ENCODE results near the gene PRPSAP2. TPM values are rescaled to one million over a fixed set of nuclear protein-coding genes. Genes with fewer than 3 reads are reported as not detected.
A peak's percentile ranks its signal among the peaks of the same experiment; 100 is the strongest.
"Not testable (repeated sequence)": the region's sequence is repeated elsewhere in the genome, so short reads cannot be mapped to it uniquely, and the experiment has no call there.

Gene PRPSAP2
- total RNA-seq, 2 experiments from 2014 or later = 35.0 to 37.3 TPM

DNA sequence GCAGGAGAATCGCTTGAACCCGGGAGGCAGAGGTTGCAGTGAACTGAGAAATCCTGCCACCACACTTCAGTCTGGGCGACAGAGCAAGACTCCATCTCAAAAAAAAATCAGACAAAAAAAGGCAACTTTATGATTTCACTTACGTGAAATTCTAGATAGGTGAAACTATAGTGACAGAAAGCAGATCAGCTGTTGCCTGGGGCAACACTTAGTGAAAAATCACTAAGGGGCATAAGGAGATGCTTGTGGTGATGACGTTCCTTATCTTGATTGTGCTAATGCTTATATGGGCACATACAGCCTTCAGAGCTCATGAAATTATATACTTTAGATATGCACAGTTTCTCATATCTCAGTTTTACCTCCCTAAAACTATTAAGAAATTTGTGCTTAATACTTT is 52.4 kb downstream of the PRPSAP2 start:
- H3K36me3 Mint-ChIP-seq = peaks cover 20% of the 10 kb centered on the region
- CTCF ChIA-PET = no interaction called here
- ATAC-seq (no peak), DNase-seq (no peak)
- H3K4me3 Mint-ChIP-seq = no peak overlapping the region
- no peaks in the 10 kb centered on the region for H3K4me1 Mint-ChIP-seq
- H3K27ac Mint-ChIP-seq = no peak overlapping the region
- no peaks in the 10 kb centered on the region for H3K27me3 Mint-ChIP-seq
- H3K9me3 Mint-ChIP-seq (ENCODE audit: low read depth) = no peaks in the 10 kb centered on the region

DNA sequence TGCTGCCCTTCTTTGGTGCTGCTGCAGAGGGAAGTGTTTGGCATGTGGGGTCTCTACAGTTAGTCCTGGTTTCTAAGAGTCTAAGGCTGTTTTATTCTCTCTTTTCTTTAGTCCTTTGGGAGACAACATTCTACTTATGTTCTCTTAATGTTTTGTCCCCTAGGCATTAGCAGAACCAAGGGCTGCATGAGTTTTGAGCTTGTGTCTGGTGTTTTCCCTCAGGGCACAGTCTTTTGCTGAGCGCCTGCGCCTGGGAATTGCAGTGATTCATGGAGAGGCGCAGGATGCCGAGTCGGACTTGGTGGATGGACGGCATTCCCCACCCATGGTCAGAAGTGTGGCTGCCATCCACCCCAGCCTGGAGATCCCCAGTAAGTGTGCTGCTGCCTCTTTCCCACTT is 53.0 kb downstream of the PRPSAP2 start:
- CTCF ChIA-PET = no interaction called here

GRCh38 chr17:18916816-18917500 is 59.0 kb downstream of the PRPSAP2 start:
- peaks cover 22% of the 10 kb centered on the region for H3K4me1 Mint-ChIP-seq
- ATAC-seq (no peak), DNase-seq (no peak)
- H3K27me3 Mint-ChIP-seq = no peaks in the 10 kb centered on the region
- H3K9me3 Mint-ChIP-seq (ENCODE audit: low read depth) = no peaks in the 10 kb centered on the region
- H3K4me3 Mint-ChIP-seq = no peak overlapping the region
- H3K36me3 Mint-ChIP-seq = peaks cover 29% of the 10 kb centered on the region
- no peak overlapping the region for H3K27ac Mint-ChIP-seq
- CTCF ChIA-PET = interaction anchor here (0.8 kb wide), 1 partner anchor 8 kb away, joined by 3 read pairs; no protein-coding TSS in a partner anchor

More for the DNA sequence above, 53.0 kb downstream of the PRPSAP2 start:
- no peaks in the 10 kb centered on the region for H3K27me3 Mint-ChIP-seq
- H3K27ac Mint-ChIP-seq = no peak overlapping the region
- H3K9me3 Mint-ChIP-seq (ENCODE audit: low read depth) = no peaks in the 10 kb centered on the region
- no peaks in the 10 kb centered on the region for H3K4me1 Mint-ChIP-seq
- peaks cover 24% of the 10 kb centered on the region for H3K36me3 Mint-ChIP-seq
- DNase-seq (no peak), ATAC-seq (no peak)
- H3K4me3 Mint-ChIP-seq = no peak overlapping the region

DNA sequence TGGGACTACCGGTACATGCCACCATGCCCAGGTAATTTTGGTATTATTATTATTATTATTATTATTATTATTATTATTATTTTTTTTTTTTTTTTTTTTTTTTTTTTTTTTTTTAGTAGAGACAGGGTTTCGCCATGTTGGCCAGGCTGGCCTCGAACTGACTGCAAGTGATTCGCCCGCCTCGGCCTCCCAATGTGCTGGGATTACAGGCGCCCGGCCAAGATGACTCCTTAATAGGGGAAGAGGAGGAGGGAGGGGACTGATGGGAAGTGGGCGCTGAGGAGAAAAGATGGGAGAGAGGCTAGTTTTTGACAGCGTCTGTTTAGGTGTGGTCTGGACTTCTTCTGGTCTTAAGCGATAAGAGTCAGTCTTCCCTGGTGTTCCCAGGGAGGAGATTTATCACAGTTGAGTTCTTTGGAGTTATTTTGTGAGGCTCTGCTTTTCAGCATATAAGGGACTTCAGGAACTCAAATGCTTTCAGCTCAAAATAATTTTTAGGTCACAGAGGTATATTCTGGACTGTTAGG is 59.6 kb downstream of the PRPSAP2 start:
- Mint-ChIP-seq H3K27me3 (no peaks in the 10 kb centered on the region), H3K4me1 (peaks cover 27% of the 10 kb centered on the region)

GRCh38 chr17:18919963-18920362 is 62.0 kb downstream of the PRPSAP2 start:
- no peak overlapping the region for H3K27ac Mint-ChIP-seq
- CTCF ChIA-PET = interaction anchor here (1.5 kb wide), 1 partner anchor 41 kb away, joined by 4 read pairs; no protein-coding TSS in a partner anchor
- H3K4me3 Mint-ChIP-seq = no peak overlapping the region
- peaks cover 31% of the 10 kb centered on the region for H3K4me1 Mint-ChIP-seq
- no peak for ATAC-seq
- H3K36me3 Mint-ChIP-seq = peaks cover 26% of the 10 kb centered on the region
- no peaks in the 10 kb centered on the region for H3K27me3 Mint-ChIP-seq
- no peaks in the 10 kb centered on the region for H3K9me3 Mint-ChIP-seq (ENCODE audit: low read depth)
- DNase-seq = no peak

More for the DNA sequence above, 59.6 kb downstream of the PRPSAP2 start:
- no peak overlapping the region for H3K4me3 Mint-ChIP-seq
- DNase-seq (no peak), ATAC-seq (no peak)
- no peaks in the 10 kb centered on the region for H3K9me3 Mint-ChIP-seq (ENCODE audit: low read depth)
- no peak overlapping the region for H3K27ac Mint-ChIP-seq
- H3K36me3 Mint-ChIP-seq = peaks cover 26% of the 10 kb centered on the region
- CTCF ChIA-PET = interaction anchor here (0.8 kb wide), 1 partner anchor 9 kb away, joined by 3 read pairs; no protein-coding TSS in a partner anchor

DNA sequence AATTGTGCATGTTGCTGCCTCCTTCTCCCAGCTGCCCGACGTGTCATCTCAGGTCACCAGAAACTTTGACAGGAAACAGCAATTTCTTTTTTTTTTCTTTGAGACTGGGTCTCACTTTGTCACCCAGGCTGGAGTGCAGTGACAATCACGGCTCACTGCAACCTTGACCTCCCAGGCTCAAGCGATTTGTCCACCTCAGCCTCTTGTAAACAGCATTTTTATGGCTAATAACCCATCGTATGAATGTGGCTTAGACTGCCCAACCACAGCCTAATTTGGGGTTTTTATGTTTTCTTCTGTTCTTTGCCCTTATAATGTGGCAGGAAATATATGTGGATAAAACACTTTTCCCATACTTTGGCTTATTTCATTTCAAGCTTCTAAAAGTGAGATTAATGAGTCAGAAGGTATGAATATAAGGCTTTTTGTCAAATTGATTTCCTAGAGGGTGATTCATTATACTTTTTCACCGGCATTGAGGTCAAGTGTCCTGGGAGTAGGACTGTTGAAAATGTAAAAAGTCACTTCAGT is 63.0 kb downstream of the PRPSAP2 start:
- DNase-seq (peak; percentile 46), ATAC-seq (no peak)
- H3K36me3 Mint-ChIP-seq = peaks cover 25% of the 10 kb centered on the region
- H3K27ac Mint-ChIP-seq = peak overlapping the region; percentile 82
- CTCF ChIA-PET = no interaction called here
- H3K4me1 Mint-ChIP-seq = peaks cover 36% of the 10 kb centered on the region
- H3K4me3 Mint-ChIP-seq = peak overlapping the region; percentile 34
- no peaks in the 10 kb centered on the region for H3K9me3 Mint-ChIP-seq (ENCODE audit: low read depth)
- no peaks in the 10 kb centered on the region for H3K27me3 Mint-ChIP-seq

GRCh38 chr17:18921485-18921884 is 63.6 kb downstream of the PRPSAP2 start:
- H3K27ac Mint-ChIP-seq = peak overlapping the region; percentile 82
- peaks cover 23% of the 10 kb centered on the region for H3K36me3 Mint-ChIP-seq
- DNase-seq (no peak), ATAC-seq (no peak)
- CTCF ChIA-PET = no interaction called here
- peak overlapping the region; percentile 34 for H3K4me3 Mint-ChIP-seq
- H3K27me3 Mint-ChIP-seq = no peaks in the 10 kb centered on the region
- H3K9me3 Mint-ChIP-seq (ENCODE audit: low read depth) = no peaks in the 10 kb centered on the region
- H3K4me1 Mint-ChIP-seq = peaks cover 37% of the 10 kb centered on the region

DNA sequence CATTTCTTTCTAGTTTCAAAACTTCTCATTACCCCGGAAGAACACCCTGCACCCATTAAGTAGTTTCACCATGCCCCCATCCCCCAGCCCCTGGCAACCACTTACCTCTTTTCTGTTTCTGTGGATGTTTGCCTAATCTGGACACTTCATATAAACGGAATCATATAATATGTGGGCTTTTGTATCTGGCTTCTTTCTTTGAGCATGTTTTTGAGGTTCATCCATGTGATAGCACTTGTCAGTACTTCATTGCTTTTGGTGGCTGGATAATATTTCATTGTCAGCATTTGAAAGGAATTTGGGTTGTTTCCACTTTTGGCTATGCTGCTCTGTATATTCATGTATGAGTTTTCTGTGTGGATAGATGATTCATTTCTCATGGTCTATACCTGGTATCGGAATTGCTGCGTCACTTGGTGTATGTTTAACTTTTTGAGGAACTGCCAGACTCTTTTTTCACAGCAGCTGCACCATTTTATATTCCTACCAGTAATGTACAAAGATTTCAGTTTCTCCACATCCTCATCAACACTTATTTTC is 64.1 kb downstream of the PRPSAP2 start:
- Mint-ChIP-seq H3K27me3 (no peaks in the 10 kb centered on the region), H3K4me1 (peaks cover 41% of the 10 kb centered on the region), H3K9me3 (ENCODE audit: low read depth) (no peaks in the 10 kb centered on the region), H3K36me3 (peaks cover 19% of the 10 kb centered on the region), H3K27ac (peak overlapping the region; percentile 82), H3K4me3 (peak overlapping the region; percentile 17)
- ATAC-seq (peak; percentile 81), DNase-seq (peak; percentile 55)
- CTCF ChIA-PET = interaction anchor here (1.6 kb wide), 1 partner anchor 11 kb away, joined by 3 read pairs; no protein-coding TSS in a partner anchor

GRCh38 chr17:18922596-18922995 is 64.7 kb downstream of the PRPSAP2 start:
- peaks cover 39% of the 10 kb centered on the region for H3K4me1 Mint-ChIP-seq
- CTCF ChIA-PET = interaction anchor here (1.6 kb wide), 1 partner anchor 10 kb away, joined by 3 read pairs; no protein-coding TSS in a partner anchor
- not testable (repeated sequence) for H3K27me3 Mint-ChIP-seq; H3K4me3 Mint-ChIP-seq; ATAC-seq; H3K9me3 Mint-ChIP-seq (ENCODE audit: low read depth); DNase-seq
- peak overlapping the region; percentile 82 for H3K27ac Mint-ChIP-seq
- H3K36me3 Mint-ChIP-seq = peaks cover 20% of the 10 kb centered on the region

GRCh38 chr17:18925187-18925586 is 67.3 kb downstream of the PRPSAP2 start:
- peaks cover 29% of the 10 kb centered on the region for H3K36me3 Mint-ChIP-seq
- DNase-seq (no peak), ATAC-seq (no peak)
- CTCF ChIA-PET = interaction anchor here (1.2 kb wide), 1 partner anchor 35 kb away, joined by 3 read pairs; no protein-coding TSS in a partner anchor
- H3K9me3 Mint-ChIP-seq (ENCODE audit: low read depth) = no peaks in the 10 kb centered on the region
- H3K4me1 Mint-ChIP-seq = peaks cover 31% of the 10 kb centered on the region
- no peaks in the 10 kb centered on the region for H3K27me3 Mint-ChIP-seq
- no peak overlapping the region for H3K27ac Mint-ChIP-seq
- H3K4me3 Mint-ChIP-seq = no peak overlapping the region

DNA sequence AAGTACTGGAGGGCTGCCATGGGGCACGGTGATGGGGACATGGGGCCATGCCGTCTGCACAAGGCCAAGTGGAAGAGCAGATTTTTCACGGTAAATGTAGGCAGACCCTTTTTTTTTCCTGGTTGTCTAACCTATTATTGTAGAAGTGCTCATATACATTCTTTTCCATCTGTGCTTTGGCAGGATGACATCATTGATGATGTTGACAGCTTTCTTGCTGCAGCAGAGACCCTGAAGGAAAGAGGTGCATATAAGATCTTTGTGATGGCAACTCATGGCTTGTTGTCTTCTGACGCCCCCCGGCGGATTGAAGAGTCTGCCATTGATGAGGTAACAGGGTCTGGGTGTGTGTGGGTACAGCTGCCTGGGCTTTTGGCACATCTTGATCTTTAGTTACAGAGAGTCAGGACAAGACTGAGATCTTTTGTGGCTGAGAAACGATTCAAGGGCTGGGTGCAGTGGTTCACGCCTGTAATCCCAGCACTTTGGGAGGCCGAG is 70.7 kb downstream of the PRPSAP2 start:
- Mint-ChIP-seq H3K27ac (peak overlapping the region; percentile 35), H3K27me3 (peaks cover 2% of the 10 kb centered on the region), H3K4me1 (peaks cover 23% of the 10 kb centered on the region), H3K4me3 (no peak overlapping the region), H3K36me3 (peaks cover 32% of the 10 kb centered on the region), H3K9me3 (ENCODE audit: low read depth) (no peaks in the 10 kb centered on the region)
- no peak for DNase-seq
- CTCF ChIA-PET = no interaction called here
- ATAC-seq = no peak

DNA sequence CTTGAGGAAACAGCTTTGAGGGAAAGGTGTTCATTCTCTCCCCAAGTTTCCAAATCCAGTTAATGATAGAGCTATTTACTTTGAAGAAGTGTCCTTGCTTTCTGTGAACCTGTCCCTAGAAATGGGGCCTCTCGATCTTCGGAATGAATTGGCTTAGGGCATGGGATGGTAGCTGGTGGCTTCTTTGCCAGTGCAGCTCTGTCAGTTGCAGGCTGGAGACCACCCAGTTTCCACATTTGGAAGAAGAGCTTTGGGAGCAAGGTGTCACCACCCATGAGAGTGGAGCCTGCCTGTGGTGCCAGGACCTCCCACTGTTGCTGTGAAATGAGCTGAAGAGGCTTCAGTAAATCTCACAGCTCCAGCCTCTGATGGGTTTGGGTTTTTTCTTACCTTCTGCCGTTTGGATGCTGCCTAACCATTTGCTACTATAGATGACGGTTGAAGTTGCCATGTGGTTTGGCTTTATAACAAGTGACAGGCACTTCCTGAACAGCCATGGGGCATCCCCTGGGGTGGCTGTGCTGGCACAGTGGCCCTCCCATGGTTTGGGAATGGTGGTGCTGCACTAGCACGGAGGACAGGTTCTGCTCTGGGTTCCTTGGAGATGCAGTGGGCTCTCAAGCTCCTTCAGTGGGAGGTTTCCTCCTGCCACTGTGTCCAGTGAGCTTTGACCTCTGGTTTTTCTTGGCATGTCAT is 74.6 kb downstream of the PRPSAP2 start:
- Mint-ChIP-seq H3K27ac (no peak overlapping the region), H3K9me3 (ENCODE audit: low read depth) (no peaks in the 10 kb centered on the region), H3K4me3 (no peak overlapping the region), H3K27me3 (peaks cover 15% of the 10 kb centered on the region), H3K36me3 (peaks cover 24% of the 10 kb centered on the region), H3K4me1 (peaks cover 16% of the 10 kb centered on the region)
- ATAC-seq = no peak
- CTCF ChIA-PET = interaction anchor here (0.7 to 1.6 kb wide), 3 partner anchors 10 to 306 kb away, joined by 3 to 5 read pairs (median 4); no protein-coding TSS in a partner anchor
- no peak for DNase-seq

All from activated CD8-positive, alpha-beta memory T cell treated with anti-CD3 and anti-CD28 coated beads, Interleukin-2, amount 10 ng/mL, durations not matched to agents 7 days and 5 days (primary cell).